GM19193 (cell line): Measurements from ENCODE around the gene PCDHB14.
"Not testable (repeated sequence)": the region's sequence is repeated elsewhere in the genome, so short reads cannot be mapped to it uniquely, and the experiment has no call there.

Experiments used
- POLR2A ChIP-seq: IDR thresholded peaks from 4 replicates; pipeline ENCODE4 v1.6.1; 2011; ENCODE audit not compliant: insufficient read depth, insufficient read length; ENCODE audit errors: extremely low read depth

The PCDHB14 gene

GRCh38 chr5:141223112-141223783 lies at the start of gene PCDHB14:
Gene PCDHB14, plus strand, starts transcription at chr5:141223343. Its CDS starts 163 bp downstream, at chr5:141223506.
- TF ChIP-seq POLR2A = no peak

DNA sequence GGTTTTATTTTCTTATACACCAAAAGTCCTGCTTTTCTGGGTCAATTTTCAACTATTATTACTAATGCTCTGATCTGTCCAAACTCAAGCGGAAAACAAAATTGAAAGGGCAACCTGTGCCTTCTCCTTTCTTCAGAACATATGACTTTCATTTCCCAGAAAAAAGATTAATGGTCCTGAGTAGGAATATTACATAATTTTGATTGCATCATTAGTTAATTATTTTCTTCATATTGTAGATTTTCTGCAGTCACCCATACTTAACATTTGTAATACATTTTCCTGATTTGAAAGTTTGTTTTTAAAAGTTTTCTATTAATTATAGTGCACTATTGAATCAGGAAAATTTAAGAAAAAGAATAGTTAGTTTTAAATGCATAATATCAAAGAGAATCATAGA lies 47.2 kb upstream of the PCDHB14 start:
- no peak for TF ChIP-seq POLR2A

DNA sequence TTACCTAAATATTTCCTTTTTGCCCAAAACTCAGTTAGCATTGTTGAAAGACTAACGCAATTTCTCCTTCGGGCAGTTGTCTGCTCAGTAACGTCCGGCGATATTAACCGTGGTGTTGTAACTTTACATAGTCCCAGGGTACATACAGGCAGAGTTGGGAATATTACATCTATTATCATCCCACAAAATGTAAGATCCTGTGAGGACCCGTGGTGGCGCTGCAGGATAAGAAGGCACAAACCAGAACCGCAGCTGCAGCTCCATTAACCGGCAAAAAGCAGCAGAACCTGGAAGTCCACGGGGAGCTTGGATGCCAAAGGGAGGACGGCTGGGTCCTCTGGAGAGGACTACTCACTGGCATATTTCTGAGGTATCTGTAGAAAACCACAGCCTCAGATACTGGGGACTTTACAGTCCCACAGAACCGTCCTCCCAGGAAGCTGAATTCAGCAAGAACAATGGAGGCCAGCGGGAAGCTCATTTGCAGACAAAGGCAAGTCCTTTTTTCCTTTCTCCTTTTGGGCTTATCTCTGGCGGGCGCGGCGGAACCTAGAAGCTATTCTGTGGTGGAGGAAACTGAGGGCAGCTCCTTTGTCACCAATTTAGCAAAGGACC lies 45.5 kb upstream of the PCDHB14 start, which contains the start of gene PCDHB8:
Gene PCDHB8, plus strand, starts transcription at position 214 of the 615 bp plus-strand sequence. Its CDS starts 245 bp downstream, at position 459.
- not testable (repeated sequence) for TF ChIP-seq POLR2A

GRCh38 chr5:141180313-141180712 lies 42.8 kb upstream of the PCDHB14 start:
- no peak for TF ChIP-seq POLR2A

DNA sequence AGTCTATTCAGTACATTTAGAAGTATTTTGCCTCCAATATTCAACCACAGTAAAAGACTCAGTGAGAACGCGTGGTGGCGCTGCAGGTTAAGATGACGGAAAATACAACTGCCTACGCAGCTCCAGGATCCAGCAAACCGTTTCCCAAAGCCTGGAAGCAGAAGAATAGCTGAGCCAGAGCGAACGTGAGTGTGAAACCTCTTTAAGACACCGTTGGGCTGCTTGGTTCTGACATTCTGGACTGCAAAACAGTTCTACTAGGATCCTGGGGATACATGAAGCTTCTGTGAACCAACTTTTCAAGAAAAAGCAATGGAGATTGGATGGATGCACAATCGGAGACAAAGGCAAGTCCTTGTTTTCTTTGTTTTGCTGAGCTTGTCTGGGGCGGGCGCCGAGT lies 40.9 kb upstream of the PCDHB14 start, which contains the start of gene PCDHB16:
Gene PCDHB16, plus strand, starts transcription at position 140 of the 400 bp plus-strand sequence. Its CDS starts 173 bp downstream, at position 313.
- no peak for TF ChIP-seq POLR2A

DNA sequence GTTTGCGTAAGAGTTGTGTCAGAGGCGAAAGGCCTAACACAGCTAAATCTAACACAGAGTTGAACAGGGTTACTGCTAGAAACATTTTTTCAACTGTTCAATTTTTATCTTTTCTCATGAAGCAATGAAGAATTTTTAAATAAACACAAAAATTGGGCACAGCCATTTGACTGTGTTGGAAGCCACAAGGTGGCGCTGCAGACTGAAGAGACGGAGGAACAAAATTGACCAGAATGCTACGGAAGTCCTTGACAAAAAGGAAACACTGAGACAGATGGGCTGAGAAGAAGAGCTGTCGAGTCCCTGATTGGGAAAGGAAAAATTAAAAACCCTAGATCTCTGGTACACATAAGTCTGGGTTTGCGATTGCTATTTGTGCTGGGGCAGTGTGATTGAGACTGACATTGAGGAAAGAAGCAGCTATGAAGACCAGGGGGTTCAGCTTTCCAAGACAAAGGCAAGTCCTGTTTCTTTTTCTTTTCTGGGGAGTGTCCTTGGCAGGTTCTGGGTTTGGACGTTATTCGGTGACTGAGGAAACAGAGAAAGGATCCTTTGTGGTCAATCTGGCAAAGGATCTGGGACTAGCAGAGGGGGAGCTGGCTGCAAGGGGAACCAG lies 36.1 kb upstream of the PCDHB14 start, which contains the start of gene PCDHB9:
Gene PCDHB9, plus strand, starts transcription at position 265 of the 616 bp plus-strand sequence. Its CDS starts 158 bp downstream, at position 423.
- no peak for TF ChIP-seq POLR2A

DNA sequence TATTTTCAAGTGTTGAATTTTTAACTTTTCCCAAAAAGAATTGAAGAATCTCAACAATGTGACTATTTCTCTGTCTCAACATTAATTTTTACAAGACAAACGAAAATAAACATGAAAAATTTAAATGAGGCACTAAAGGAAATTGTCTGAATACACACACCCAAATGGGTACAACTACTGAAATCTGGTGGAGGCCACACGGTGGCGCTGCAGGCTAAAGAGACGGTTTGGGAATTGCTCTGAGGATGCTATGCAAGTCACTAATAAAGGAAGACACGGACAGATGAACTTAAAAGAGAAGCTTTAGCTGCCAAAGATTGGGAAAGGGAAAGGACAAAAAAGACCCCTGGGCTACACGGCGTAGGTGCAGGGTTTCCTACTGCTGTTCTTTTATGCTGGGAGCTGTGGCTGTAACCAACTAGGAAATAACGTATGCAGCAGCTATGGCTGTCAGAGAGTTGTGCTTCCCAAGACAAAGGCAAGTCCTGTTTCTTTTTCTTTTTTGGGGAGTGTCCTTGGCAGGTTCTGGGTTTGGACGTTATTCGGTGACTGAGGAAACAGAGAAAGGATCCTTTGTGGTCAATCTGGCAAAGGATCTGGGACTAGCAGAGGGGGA lies 30.9 kb upstream of the PCDHB14 start, which contains the start of gene PCDHB10:
Gene PCDHB10, plus strand, starts transcription at position 244 of the 616 bp plus-strand sequence. Its CDS starts 200 bp downstream, at position 444.
- TF ChIP-seq POLR2A = no peak

- no peak for TF ChIP-seq POLR2A
Observed at GRCh38 chr5:141196363-141196762, 26.8 kb upstream of the PCDHB14 start.

DNA sequence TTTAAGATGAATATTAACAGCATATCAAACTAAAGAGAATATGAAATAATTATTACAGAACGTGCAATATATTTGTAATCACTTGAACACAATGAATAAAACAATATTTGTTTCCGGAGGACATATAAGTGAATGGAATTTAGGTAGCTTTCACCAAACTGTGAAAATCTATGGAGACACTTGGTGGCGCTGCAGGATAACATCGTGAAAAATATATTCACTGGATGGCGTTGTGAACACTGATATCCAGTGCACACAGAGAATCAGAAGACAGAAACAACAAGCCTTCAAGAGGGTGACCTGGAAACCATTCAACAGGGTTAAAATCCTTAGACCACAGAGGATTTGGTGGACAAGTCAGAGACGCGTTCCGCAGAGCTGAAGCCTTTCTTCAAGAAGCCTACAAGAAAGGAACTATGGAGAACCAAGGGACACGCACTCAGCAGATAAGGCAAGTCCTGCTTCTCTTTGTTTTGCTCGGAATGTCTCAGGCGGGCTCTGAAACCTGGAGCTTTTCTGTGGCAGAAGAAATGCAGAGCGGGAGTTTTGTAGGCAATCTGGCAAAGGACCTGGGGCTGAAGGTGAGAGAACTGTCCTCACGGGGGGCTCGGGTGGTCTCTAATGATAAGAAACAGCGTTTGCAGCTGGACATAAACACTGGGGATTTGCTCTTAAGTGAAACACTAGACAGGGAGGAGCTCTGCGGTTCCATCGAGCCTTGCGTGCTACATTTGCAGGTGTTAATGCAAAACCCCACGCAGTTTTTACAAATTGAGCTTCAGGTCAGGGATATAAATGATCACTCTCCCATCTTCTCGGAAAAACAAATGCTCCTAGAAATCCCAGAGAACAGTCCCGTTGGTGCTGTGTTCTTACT lies 23.5 kb upstream of the PCDHB14 start, which contains the start of gene PCDHB11:
Gene PCDHB11, plus strand, starts transcription at position 269 of the 877 bp plus-strand sequence. Its CDS starts 148 bp downstream, at position 417.
- TF ChIP-seq POLR2A = no peak

DNA sequence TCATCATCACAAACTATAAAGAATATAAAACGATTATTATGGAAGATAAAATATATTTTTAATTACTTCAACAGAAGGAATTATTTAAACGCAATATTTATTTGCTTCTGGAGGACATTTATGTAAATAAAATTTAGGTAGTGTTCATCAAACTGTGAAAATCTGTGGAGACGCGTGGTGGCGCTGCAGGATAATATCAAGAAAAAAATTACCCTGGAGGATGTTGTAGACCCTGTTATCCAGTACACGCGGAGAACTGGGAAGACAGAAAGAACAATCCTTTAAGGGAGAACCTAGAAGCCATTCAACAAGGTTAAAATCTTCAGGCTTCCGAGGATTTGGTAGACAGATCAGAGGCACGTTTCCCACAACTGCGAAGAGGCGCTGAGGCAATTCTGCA lies 14.7 kb upstream of the PCDHB14 start, which contains the start of gene PCDHB12:
Gene PCDHB12, plus strand, starts transcription at position 242 of the 400 bp plus-strand sequence. CDS start 189 bp downstream, outside the sequence.
- no peak for TF ChIP-seq POLR2A

- TF ChIP-seq POLR2A = not testable (repeated sequence)
Observed at GRCh38 chr5:141213656-141214339, 9.3 kb upstream of the PCDHB14 start, which contains the start of gene PCDHB13. Gene PCDHB13, plus strand, starts transcription at chr5:141213919. Its CDS starts 205 bp downstream, at chr5:141214124.

- TF ChIP-seq POLR2A = no peak
Observed at GRCh38 chr5:141234109-141234667, 11.0 kb downstream of the PCDHB14 start.
